GM18861 (cell line): ENCODE measurements around the gene CAMK1G.

Experiments
- ATAC-seq: cut with Tn5 transposase; IDR thresholded peaks from one replicate; pipeline ENCODE4 v1.9.1; 2021; ENCODE audit not compliant: unreplicated experiment

Gene CAMK1G

DNA sequence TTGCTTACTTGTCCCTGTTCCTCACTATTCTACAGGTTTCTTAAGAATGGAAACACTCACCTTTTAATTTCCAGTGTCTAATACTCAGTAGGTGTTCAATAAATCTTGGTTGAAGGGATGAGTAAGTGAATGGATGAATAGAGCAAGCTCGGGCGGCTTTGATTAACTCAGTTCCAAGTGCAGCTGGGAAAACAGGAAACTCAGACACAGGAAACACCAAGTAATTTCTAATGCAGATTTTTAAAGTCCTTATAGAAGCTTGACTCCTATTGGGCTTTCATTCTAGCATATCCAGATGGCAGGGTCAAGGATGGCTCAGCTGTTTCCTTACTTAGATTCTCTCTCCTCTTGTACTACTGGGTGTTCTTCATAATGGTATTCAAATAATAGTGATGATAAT lies 14.0 kb downstream of the CAMK1G start:
- ATAC-seq, result no peak

- no peak for ATAC-seq
Observed at GRCh38 chr1:209598227-209598626, 14.7 kb downstream of the CAMK1G start.

GRCh38 chr1:209600541-209600940 lies 17.0 kb downstream of the CAMK1G start:
- no peak for ATAC-seq

GRCh38 chr1:209601809-209602657 lies 18.5 kb downstream of the CAMK1G start:
- ATAC-seq, result no peak

GRCh38 chr1:209603877-209604276 lies 20.4 kb downstream of the CAMK1G start:
- ATAC-seq, result no peak

DNA sequence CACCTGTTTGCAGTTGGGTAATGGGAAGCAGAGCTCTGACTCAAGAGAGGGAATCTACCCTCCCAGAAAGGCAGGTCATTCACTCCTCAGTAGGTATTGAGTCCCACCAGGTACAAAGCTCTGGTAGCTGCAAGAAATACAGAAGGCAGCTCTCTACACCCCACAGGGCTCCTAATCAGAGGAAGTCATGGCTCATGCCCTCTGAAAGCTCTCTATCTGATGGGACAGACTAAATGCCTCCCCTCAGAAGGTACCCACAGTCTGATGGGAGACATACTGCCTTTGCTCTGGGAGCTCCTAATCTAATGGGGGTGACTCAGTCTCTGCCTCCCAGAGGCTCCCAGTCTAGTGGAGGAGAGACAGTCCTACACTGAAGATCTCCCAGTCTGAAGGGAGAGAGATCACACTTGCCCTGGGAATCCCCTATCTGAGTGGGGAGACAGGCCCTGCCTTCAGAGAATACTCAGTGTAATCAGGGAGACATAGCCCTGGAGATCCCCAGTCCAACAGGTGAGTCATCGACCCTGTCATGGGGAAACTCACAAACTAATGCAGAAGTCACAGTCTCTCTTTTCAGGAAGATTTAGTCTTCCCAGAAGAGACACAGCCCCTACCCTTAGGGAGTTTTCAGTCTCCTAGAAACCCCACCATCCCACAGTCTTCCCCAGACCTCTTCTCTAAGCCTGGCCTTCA lies 23.7 kb downstream of the CAMK1G start:
- peak; percentile 79 for ATAC-seq

DNA sequence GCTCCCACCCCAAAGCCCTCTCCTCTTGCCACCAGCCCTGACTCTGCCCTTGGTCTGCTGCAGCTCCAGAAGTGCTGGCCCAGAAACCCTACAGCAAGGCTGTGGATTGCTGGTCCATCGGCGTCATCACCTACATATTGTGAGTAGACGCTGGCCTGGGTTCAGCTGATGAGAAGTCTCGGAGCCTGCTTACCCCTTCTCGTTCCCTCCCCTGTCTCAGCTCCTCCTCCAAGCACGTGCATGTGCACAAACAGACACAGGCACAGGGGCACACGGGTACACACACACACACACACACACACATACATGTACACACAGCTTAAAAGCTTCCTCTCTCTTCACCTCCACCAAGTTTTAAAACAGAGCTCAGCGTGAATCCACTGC lies 24.3 kb downstream of the CAMK1G start:
- ATAC-seq, result peak; percentile 14

DNA sequence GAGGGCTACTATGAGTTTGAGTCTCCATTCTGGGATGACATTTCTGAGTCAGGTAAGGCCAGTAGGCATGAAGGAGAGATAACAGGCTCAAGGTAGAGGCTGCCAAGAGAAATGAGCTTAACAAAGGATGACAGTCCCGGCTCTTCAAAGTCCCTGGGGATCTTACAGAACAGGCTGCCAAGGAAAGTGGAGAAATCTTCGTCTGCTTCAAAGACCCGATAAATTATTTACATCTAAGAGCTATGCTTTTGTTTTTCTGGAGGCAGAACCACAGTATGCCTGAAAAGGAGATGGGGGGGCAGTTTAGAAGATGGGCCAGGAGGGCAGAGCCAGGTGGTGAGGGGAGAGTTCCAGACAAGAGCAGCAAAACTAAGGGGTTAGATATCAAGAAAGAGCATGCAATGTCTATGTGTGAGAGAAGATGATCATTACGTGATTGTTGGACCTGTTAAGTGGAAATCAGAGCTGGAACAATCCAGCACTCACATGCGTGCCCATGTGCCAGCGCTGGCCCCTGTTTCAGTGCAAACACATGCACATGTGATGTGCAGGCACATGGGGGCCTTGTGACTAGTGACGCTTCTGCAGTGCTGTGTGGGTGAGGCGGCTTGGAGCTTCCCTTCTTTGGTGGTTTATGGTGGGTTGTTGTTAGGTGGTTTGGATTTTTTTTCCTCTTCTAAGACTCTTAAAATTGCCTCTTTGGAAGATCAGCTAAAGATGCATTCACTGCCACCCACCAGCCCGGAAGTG lies 25.7 kb downstream of the CAMK1G start:
- ATAC-seq, result no peak

DNA sequence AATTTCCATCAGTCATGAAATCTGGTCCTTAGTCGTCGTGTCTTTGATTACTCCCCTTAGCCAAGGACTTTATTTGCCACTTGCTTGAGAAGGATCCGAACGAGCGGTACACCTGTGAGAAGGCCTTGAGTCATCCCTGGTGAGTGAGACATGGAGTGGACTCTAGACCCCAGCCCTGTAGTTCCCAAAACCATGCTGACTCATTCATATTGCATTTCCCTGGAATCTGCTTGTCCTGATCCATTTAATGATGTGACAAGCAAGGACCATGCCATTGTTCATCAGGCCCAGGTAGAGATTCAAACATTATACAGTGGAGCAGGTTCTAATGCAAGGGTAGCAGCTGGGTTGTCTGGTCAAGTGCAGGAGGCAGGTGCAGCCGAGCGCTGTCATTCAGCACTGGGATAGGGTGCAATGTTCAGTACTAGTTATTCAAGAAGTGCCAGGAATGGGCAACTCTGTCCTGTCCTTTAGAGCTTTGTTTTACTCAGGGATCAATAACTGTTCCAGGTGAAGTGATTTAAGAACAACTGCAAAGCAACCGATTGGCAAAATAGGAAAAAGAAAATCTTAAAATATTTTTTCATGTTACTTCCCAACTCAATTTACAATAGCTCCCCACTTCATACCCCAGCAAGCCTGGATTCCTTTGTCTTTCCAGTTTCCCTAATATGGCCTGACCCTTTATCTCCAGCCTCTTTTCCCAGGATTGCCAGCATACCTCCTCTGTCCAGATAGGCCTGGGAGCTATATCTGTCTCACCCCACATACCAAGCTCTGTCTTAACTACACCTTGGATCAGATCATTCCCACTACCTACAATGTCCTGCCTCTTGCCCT lies 26.5 kb downstream of the CAMK1G start:
- no peak for ATAC-seq

- ATAC-seq, result no peak
Observed at GRCh38 chr1:209610631-209610905, 27.1 kb downstream of the CAMK1G start.

- ATAC-seq, result no peak
Observed at GRCh38 chr1:209611771-209612570, 28.5 kb downstream of the CAMK1G start.

DNA sequence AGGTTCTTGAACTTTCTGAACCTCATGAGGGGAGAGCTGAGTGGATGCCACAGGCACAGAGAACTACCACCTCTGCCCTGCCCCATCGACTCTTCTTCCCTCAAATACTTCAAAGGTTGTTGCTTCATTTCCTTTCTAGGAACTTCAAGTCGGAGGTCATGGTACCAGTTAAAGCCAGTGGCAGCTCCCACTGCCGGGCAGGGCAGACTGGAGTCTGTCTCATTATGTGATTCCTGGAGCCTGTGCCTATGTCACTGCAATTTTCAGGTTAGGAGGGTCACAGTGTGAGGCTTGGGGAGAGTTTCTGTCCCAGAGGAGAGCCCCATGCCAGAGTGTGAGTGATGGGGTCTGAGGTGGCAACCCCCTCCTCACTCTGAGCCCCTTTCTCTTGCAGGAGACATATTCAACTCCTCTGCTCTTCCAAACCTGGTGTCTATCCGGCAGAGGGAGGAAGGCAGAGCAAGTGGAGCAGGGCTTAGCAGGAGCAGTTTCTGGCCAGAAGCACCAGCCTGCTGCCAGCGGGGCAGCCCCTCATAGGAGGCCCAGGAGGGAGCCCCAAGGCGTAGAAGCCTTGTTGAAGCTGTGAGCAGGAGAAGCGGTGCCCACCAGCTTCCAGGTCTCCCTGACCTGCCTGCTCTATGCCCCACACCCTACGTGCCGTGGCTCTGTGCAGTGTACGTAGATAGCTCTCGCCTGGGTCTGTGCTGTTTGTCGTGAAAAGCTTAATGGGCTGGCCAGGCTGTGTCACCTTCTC lies 29.3 kb downstream of the CAMK1G start:
- no peak for ATAC-seq

- no peak for ATAC-seq
Observed at GRCh38 chr1:209613400-209614150, 30.1 kb downstream of the CAMK1G start.

DNA sequence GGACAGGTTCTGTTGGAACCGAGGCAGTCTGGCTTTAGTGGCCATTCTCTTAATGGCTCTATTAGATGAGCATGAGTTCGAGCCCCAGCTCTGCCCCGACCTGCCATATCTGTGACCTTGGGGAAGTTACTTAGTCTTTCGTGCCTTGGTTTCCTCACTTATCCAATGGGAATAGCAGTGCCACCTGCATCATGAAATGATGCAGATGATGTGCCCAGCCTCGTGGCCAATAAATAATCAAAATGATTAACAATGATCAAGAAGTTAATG lies 30.6 kb downstream of the CAMK1G start:
- no peak for ATAC-seq

- no peak for ATAC-seq
Observed at GRCh38 chr1:209614906-209615305, 31.4 kb downstream of the CAMK1G start.

DNA sequence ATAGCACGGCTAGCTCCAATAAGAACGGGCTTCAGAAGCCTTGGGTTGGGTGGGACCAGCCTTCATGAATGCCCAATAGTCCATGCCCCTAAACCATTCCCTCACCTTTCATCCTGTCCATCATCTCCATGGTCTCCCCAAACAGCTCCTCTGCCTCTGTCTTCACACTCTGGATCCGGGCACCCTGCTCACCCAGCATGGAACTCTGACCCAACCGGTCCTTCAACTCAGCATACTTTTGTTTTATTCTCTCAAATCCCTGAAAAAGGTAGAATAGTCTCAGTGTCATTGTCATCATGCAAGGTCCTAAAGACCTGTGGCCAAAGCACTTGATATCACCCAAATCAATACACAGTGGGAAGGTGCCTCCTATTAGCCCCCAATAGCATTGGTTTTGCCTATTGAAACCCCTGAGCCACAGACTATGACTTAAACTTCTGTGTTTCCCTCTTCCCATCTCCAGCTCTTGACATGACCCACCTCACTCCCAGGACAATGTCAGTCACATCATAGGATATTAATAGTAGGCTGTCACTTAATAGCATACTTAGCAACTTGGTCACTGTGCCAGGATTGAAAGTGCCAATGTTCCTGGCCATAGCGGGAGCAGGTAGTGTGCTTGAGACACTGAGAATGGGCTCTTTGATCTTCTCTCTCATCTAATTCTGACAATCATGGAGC lies 33.0 kb downstream of the CAMK1G start:
- no peak for ATAC-seq

DNA sequence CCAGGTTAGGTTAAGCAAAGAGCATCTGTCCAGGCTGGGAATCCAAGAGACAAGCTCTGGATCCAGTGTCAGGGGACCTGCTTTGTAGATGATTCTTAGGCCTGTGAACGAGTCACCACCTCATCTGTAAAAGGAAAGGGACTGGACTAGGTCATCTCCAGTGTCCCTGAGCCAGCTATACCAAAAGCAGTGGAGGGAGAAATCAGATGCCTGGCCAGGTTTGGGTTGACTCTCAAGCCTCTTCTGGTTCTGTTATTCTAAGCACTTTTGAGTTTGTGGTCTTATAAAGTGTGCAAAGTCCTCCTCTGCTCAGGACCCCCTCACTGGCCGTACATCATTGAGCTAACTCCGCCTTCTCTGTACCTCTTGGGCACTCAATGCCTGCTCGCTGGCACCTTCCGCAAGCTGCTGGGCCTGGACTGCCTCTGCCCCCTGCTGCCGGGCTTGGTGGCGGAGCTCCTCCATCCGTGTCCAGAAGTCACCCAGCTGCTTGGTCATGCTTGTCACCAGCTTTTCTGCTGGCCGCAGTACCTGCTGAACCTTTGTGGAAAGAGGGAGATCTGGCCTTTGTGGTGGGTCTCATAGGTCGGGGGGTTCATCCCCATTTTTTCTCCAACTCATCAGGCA lies 33.6 kb downstream of the CAMK1G start:
- ATAC-seq, result no peak

GRCh38 chr1:209617755-209618154 lies 34.2 kb downstream of the CAMK1G start:
- no peak for ATAC-seq
